ENCODE data around the gene SERHL2.
"Not testable (repeated sequence)": the region's sequence is repeated elsewhere in the genome, so short reads cannot be mapped to it uniquely, and the experiment has no call there.

Gene SERHL2, protein sequence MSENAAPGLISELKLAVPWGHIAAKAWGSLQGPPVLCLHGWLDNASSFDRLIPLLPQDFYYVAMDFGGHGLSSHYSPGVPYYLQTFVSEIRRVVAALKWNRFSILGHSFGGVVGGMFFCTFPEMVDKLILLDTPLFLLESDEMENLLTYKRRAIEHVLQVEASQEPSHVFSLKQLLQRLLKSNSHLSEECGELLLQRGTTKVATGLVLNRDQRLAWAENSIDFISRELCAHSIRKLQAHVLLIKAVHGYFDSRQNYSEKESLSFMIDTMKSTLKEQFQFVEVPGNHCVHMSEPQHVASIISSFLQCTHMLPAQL

DNA sequence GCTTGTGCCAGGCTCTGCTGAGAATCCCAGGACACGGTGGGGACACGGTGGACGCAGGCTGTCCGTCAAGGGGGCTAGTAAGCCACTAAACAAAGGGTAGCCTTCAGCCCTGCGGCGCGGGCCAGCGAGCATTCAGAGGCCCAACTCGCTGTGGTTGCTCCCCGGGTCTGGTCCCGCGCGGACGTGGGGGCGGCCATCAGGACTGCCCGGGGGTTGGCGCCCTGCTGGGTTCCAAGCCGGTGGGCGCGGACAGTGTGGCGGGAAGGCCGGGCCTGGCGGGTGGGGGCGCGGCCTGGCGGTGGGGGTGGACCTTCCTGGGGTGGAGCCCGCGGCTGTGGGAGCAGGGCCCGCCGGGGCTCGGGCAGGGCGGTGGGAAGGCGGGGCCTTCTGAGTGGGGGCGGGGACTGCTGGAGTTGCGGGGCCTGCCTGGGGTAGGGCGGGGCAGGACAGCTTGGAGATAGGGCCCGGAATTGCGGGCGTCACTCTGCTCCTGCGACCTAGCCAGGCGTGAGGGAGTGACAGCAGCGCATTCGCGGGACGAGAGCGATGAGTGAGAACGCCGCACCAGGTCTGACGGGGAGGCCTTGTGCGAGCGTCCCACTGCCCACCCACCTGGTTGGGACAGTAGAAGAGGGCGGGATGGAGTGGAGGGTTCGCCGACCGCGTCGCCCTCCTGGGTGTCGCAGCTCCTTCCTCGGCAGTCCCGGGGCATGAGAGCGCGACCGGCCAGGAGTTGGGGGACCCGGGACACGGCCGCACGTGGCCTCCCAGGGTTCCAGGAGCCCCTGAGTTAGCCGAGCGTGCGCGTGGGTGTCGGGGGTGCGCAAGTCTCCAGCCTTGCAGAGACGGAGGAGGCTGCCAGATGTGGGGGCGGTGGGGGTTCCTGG lies at the start of gene SERHL2:
SERHL2 (plus strand) TSS at position 482 of the 887 bp plus-strand sequence; CDS start at position 547, 65 bp downstream.
- peak; percentile 86 to 90 for DNase-seq

DNA sequence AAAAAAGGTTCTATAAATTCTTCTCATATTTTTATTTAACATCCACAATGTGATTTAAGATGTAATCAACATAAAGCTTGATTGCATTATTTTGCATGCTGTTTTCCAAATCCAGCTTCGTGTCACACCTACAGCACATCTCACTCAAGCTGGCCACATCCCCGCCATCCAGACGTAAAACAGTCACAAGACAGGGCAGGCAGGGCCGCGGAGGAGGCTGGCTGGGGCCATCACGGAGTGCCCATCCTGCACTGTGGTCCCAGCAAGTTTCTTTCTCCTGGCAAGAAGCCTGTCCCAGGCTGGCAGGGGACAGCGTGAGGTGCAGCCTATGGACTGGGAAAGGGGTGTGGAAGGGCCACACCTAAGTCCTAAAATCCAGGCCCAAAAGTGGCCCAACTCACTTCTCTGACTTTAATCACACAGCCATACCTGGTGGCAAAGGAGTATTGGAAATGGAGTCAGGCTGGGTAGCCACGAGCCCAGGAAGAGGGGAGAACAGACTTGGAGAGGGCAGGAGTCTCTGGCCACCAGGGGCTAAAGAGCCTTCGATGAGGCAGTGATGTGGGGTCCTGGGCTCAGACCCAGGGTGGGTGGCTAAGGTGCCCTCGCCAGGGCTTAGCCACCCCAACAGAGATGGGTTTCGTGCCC lies 45.3 kb upstream of the SERHL2 start:
- DNase-seq = peak in 1 of 2 experiments; percentile 42

DNA sequence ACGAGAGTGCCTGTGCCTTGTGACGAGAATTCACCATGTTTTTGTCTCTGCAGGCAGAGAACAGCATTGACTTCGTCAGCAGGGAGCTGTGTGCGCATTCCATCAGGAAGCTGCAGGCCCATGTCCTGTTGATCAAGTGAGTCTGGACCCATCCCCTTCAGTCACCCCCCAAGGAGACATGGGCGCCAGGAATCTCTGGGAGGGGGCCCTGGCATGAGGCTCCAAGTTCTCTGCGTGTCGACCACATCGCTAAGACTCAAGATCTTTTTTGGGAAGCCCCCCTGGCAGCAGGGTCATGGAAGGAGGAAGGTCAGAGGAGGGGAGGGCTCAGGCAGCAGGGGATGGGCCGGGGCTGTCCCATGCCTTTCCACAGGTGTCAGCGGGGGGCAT lies 44.8 kb upstream of the SERHL2 start:
- DNase-seq = not testable (repeated sequence)

DNA sequence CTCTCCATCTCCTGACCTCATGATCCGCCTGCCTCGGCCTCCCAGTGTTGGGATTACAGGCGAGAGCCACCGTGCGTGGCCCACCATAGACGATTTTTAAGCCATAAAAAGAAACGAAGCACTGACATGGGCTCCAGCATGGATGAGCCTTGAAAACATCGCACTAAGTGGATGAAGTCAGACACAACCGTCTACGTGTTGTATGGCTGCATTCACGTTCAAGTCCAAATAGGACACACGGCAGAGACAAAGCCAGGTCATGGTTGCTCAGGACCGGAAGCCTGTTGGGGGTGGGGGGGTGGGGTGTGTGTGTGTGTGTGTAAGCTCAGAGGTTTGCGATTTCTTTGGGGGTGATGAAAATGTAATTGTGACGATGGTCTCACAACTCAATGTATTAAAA lies 44.2 kb upstream of the SERHL2 start:
- peak in 1 of 2 experiments; percentile 29 for DNase-seq

DNA sequence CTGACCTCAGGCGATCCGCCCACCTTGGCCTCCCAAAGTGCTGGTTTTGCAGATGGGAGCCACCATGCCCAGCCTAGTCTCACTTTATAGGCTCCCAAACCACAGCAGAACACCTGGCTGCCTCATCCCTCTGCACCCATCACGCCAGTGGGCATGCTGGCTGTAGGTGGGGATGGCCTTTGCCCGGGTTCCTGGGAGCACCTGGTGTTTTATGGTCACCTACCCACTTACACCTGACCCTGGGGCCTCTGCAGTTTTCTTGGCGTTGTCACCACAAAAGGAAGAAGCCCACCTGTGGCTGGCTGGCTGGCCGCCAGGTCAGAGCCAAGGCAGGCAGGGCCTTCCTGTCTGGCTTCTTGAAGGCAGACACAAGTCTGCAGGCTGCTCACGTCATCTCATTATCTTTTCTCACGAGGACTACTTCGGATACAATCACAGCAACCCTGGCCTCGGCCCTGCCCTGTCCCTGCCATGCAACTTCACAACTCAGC lies 42.3 kb upstream of the SERHL2 start:
- no peak for DNase-seq

DNA sequence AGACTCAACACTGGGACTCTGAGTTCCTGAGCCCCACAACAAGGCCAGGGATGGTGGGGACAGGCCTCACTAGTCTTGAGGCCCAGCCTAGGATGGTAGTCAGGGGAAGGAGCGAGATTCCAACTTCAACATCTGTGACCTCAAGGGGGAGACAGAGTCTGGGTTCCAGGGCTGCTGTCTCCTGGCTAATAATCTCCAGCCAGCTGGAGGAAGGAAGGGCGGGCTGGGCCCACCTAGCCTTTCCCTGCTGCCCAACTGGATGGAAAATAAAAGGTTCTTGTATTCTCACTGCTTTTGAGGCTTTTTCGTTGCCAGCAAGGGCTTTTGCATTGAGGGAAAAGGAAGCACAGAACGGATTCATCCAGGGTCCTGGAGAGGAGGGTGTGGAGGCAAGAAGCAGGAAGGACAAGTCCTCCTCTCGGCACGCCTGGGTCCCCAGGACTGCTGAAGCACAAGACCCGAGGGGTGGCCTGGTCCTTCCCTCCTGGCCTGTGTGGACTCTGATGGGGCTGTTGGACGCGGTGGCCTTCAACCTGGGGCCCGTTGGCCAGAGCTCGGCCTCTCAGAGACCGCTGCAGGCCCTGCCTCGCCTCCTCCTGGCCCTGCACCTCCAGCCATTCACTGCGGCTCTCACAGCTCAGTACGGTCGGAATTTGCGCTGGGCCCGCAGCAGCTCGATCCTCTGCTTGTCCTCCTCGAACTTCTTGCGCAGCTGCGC lies 41.3 kb upstream of the SERHL2 start:
- DNase-seq = not testable (repeated sequence)

DNA sequence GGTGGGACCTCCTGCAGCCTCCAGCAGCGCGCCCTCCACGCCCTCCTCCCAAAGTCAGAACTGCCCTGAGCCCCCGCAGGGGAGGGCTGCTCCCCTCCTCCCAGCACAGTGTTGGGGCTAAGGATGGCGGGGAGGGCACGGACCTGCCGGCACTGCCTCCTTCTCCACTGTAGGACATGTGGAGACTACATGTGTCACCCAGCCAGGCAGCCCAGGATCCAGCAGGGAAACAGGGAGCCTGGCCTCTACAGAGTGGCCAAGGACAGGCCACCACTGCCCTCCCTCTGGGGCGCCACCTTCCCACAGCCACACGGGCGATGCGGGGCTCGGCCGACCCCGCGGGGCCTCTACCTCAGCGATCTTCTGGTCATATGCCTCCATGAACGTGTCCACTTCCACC lies 39.4 kb upstream of the SERHL2 start:
- not testable (repeated sequence) for DNase-seq

DNA sequence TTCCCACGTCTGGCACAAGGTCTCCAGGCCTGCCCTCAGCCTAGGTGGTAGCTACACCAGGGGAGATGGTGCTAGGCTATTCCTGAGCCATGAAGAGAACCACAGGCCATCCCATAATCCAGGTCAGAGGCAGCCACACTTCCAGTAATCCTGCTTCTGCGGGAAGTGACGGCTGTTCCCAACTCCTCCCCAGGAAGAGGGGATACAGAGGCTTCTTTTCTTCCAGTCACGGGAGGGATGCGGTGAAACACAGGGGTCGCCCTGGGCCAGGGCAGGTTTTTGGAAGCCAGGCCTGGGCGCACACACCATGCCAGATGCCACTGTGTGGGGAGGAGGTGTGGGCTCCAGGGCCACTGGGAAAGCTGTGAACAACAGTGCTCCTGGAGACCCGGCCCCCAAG lies 38.5 kb upstream of the SERHL2 start:
- not testable (repeated sequence) for DNase-seq

DNA sequence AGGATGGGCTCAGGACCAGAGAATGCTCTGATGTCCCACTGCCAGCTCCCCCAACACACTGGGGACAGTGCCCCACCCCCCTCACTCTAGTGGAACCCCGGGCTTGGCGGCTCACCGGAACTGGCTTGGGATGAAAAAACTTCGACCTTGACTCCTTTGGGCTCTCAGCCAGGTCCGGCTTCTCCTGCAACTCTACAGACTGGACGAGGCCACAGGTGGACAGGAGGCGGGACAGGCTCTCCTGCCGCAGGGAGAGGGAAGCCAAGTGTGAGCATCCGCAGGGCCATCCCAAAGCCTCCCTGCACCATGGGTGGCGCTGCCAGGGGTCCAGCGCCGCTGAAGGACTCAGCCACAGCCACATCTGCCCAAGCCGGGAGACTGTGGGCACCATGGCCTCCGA lies 37.9 kb upstream of the SERHL2 start:
- no peak for DNase-seq

DNA sequence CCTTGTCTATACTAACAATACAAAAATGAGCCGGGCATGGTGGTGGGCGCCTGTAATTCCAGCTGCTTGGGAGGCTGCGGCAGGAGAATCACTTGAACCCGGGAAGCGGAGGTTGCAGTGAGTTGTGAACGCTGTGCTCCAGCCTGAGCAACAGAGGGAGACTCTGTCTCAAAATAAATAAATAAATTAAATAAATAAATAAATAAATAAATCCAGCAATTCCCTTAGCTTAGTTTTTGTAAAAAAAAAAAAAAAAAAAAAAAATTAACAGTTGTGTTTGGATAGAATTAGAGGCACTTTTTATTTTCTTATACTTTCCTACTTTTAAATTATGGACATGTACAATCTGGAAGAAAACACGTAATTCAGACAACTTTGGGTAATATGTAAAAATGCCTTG lies 36.7 kb upstream of the SERHL2 start:
- not testable (repeated sequence) for DNase-seq

DNA sequence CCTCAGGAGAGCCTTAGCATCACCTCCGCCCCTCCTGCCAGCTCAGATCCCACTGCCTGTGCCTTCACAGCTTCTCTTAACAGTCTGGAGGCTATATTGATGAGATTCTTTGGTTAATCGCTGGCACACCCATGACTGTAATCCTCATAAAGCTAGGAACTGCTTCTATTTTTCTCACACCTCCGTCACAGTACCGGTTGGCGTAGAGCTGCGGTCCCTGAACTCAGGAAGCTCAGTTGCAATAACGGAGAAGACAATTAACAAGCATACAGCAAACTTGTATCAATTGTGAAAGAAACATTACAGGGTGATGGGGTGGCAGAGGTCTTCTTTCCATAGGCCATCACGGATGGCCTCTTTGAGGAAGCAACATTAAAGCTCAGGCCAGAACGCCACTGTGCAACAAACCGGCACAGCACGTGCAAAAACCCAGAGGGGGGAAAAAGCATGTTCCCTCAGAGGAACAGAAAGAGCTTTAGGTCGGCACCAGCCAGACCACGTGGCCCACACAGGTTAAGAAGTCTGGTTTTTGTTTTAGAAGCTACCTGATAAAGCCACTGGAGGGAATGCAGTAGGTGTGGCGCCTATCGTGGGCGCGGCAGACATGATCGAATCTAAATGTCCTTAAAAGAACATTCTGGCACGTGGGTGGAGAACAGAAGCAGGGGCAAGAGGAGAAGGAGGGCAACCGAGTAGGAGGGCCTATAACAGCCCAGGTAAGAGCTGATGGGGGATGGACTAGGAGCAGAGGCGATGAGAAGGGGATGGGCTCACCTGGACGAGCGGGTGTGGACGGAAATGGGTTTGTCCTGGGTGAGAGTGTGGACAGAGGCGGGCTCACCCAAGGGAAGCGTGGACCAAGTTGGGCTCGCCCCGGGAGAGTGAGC lies 34.9 kb upstream of the SERHL2 start:
- DNase-seq = not testable (repeated sequence)

DNA sequence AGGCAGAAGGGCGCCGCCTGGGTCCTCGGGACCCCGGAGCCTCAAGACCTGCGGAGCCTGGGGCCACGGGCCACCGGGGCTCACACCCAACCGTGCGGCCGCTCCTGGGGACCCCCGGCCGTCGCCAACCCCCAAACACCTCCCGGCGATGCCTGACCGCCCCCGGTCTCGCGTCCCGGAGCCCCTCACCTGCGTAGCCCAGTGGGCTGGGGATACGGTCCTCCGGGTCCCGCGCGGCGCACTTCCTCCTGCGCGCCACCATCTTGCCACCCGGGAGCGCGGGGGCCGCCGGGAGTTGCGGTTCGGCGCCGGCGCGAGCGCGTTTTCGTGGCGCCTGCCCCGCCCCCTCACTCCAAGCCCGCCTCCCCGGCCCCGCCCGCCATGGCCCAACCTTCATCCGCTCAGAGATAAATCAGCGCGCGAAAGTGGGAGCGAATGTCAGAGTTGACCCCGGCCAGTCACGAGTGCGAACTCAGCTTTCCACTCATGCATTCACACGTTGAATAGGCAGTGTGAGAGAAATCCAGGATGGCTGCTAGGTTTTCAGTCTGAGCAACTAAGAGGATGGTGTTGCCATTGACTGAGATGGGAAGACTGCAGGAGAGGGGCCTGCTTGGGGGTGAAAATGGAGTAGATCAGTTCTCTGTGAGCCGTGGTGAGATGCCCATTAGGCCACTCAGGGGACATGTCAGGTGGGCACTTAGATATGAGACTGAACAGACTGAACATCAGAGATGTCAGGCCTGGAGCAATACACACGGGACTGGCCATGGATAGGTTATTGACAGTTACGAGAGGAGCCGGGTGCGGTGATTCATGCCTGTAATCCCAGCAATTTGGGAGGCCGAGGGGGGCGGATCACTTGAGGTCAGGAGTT lies 34.0 kb upstream of the SERHL2 start, which contains the start of gene RRP7A:
RRP7A (minus strand) TSS at position 272 of the 877 bp plus-strand sequence; CDS start at position 262, 10 bp downstream.
- peak; percentile 87 to 89 for DNase-seq

DNA sequence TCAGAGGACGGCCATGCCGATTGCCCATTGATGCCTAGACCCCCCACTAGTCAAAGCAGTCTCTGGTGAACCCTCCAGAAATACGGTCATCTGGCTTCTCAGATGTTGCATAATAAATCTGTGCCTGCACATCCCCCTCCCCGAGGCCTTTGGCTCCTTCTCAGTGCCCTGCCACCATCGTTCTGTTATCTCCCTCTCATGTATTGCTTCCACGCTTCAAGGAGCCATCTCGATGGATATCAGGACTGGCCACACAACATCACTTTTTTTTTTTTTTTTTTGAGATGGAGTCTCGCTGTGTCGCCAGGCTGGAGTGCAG lies 32.6 kb upstream of the SERHL2 start:
- DNase-seq = no peak

DNA sequence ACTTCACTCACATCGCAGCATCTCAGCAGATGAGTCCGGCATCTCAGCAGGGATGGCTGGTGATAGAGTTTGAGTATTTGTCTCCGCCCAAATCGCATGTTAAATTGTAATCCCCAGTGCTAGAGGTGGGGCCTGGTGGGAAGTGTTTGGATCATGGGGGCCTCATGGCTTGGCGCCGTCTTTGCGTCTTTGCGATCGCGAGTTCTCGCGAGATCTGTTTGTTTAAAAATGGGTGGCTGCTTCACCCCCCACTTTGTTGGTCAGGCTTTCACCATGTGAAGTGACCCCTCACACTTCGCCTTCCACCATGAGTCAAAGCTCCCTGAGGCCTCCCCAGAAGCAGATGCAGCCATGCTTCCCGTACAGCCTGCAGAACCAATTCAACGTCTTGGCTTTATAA lies 31.2 kb upstream of the SERHL2 start:
- DNase-seq = no peak

DNA sequence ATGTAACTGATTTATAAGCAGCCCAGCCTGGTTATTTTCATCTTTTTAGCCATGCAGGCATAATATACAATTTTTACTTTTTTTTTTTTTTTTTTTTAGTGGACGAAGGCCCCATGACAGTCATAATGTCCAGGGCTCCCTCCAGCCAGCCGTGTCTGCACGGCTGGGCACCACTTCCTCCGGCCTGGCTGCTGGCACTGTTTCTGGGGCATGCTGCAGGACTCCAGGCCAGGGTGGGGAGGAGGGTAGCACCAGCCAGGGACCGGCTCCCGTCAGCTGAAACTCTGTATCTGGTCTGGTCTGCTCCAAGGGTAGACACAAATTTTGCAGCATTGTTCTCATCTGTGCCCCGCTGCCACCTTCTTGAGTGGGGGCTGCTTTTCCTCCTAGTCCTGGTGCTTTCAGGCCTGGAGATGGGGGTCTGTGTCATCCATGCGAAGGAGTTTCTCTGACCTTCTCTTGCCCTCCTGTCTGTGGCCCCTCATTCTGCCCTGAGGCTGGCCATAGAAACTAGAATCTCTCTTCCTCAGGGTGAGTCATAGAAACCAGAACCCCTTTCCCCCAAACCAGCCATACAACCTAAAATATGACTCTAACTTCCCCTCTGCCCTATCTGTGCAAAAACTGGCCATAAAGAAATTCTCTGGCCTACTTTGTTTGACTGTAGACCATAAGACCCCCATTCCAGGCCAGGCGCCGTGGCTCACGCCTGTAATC lies 25.0 kb upstream of the SERHL2 start:
- no peak for DNase-seq

DNA sequence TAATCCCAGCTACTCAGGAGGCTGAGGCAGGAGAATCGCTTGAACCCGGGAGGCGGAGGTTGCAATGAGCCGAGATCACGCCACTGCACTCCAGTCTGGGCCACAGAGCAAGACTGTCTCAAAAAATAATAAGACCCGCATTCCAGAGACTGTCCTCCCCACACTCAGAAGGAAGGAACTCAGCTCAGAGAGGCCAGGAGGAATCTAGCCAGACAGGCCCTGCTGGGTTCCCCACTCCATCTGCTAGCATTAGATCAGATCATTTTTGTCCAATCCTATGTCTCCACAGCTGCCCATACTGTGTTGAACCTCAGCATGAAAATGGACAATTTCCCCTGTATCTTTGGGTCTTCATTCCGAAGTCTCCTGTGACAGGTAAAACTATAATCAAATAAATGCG lies 24.3 kb upstream of the SERHL2 start:
- not testable (repeated sequence) for DNase-seq

DNA sequence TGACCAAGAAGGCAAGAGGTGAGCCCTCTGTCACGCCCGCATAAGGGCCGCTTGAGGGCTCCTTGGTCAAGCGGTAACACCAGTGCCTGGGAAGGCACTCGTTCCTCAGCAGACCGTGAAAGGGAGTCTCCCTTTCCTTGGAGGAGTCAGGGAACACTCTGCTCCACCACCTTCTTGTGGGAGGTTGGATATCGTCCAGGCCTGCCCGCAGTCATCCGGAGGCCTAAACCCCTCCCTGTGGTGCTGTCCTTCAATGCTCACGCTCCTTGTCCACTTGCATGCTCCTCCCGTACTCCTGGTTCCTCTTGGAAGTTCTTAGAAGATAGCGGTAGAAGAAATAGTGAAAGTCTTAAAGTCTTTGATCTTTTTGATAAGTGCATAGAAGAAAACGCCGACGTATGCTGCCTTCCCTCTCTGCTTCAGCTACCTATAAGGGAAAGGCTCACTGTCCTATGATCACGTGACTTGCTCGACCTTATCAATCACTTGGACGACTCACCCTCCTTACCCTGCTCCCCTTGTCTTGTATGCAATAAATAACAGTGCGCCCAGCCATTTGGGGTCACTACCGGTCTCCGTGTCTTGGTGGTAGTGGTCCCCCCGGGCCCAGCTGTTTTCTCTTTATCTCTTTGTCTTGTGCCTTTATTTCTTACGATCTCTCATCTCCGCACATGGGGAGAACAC lies 22.2 kb upstream of the SERHL2 start:
- not testable (repeated sequence) for DNase-seq

DNA sequence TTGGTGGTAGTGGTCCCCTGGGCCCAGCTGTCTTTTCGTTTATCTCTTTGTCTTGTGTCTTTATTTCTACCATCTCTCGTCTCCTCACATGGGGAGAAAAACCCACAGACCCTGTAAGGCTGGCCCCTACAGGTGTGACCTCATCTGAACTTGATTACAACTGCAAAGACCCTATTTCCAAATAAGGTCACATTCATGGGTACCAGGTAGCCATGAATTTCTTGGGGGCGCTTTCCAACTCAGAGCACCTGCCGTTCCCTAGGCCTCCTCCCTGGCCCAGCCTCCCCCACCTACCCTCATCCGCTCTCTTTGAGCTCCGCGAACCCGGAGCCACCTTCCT lies 20.1 kb upstream of the SERHL2 start:
- DNase-seq = no peak

DNA sequence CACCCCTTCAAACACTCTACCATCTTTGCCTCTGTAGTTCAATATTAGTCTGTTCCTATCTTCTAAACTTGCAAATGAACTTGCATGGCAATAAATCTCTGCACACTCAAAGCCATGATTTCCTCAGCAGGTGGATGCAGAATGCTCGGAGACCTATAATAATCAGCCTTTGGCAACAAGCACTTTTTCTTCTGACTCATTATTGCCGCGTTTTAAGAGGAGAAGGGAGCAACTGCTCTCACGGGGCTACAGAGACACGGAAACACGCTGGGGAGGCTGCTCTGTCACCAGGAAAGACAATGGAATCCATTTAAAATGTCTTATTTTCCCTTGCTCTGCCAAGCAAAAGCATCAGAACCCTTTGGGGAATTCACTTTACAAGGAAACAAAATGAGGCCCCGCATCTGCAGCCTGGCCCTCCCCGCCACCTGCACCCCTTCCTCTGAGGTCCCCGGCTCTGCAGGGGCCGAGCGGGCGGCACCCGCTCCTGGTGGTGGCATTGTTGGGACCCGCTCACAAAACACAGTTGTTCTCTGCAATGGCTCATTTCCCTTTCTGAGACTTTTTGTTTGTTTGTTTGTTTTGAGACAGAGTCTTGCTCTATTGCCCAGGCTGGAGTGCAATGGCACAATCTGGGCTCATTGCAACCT lies 18.5 kb upstream of the SERHL2 start:
- not testable (repeated sequence) for DNase-seq
